HG02870 (cell line): ENCODE results near the gene TFIP11.

Source experiments
- ATAC-seq: cut with Tn5 transposase; IDR thresholded peaks from one replicate; pipeline ENCODE4 v1.9.1; 2021; ENCODE audit warnings: mild to moderate bottlenecking, moderate library complexity; ENCODE audit not compliant: unreplicated experiment

TFIP11 gene

DNA sequence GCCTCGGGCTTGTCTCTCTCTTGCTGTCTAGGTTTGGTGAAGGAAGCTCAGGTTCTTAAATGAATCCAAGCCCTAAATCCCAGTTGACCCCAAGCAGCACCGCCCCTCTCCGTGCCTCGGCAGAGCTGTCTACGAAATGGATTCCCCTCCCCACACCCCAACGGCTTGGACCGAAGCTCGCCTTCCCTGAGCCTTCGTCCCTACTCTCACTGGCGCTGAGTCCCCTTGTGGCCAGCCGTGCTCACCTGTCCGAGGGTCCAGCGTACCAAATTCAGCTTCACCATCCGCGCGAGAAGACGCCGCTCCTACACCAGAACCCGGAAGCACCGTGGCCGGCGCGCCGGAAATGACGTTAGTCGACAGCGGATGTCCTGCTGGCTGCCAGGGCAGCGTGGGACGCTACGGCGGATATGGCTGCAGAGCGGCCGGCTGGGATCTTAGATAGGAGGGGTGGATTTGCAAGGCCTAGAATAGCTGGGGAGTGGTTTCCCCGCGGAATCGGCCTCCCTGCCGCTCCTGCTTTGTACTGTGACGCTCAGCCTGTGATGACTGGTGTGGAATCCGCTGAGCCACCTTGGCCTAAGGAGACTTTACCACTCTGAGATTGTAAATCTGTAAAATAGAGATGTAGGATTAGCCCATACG, at the start of gene TFIP11:
TSS of gene TFIP11 (minus strand) at position 325 of the 645 bp plus-strand sequence. CDS start 2,201 bp downstream, outside the sequence.
- peak; percentile 89 for ATAC-seq

DNA sequence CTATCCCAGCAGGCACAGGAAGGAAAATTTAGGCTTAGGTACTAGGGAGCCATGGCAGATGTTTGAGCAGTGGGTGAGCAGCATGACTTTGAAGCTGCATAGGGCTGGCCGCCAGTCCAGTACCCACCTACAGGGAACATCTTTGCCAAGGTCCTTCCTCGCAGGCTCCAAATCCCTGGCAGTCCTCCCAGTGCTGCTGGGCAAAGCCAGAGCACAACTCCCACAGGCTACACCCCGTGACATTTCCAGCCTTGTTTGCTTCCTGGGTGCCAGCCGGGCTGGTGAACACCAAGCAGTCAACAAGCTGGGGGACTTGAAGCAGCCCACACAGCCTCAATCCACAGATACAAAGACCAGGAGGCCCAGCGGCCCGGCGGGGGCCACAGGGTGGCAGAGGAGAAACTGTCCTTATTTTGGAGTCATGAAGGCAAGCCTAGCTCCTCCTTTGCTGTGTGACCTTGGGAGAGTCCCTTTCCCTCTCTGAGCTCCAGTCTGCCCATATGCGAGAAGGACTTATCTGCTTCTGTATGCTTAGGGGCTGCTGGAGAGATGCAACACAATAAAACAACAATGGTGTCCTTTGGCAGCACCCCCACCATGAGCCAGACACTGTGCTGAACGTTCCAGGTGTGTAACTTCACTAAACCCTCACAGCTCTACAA, 49.6 kb upstream of the TFIP11 start:
- ATAC-seq: no peak

DNA sequence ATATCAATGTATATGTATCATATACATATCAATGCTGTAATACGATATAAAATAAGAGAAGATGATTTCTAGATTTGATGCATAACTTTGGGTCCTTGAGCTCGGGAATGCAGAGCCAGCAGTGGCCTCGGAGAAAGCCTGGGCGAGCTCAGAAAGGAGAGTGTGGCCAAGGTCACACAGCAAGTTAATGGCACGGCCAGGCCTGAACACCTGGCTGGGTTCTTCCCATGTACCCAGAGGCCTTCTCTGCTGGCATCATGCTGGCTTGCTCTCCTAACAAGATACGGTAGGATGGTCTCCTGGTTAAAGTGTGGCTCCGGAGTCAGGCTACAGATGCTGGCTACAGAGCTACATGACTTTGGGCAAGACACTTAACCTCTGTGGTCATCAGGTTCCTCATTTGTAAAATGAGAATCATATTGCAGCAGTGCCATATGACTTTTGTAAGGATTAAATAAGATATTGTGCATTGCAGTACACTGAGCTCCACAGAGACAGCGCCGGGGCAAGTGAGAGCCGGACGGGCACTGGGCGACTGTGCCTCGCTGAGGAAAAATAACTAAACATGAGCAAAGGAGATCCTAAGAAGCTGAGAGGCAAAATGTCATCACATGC, 47.8 kb upstream of the TFIP11 start:
- no peak for ATAC-seq

DNA sequence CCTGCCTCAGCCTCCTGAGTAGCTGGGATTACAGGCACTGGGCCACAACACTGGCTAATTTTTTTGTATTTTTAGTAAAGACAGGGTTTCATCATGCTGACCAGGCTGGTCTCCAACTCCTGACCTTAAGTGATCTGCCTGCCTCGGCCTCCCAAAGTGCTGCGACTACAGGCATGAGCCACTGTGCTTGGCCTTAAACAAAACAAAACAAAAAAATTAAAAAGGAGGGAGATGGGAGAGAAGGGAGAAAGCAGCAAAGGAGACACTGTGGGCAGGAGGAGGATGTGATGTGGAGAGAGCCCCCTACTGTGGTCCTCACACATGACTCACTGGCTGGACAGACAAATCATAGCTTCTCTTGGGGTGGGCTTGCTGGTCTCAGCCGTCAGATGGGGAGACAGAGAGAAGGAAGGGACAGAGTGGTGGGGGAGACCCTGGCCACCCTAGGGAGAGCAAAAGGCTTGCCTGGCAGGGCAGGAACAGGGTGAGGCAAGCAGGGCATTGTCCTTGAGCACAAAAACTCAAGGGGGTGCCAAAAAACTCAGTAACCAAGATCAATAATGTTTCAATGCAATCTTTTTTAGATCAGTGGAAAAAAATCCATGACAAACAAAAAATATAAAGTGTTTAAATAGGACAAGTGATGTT, 46.1 kb upstream of the TFIP11 start:
- ATAC-seq: no peak

DNA sequence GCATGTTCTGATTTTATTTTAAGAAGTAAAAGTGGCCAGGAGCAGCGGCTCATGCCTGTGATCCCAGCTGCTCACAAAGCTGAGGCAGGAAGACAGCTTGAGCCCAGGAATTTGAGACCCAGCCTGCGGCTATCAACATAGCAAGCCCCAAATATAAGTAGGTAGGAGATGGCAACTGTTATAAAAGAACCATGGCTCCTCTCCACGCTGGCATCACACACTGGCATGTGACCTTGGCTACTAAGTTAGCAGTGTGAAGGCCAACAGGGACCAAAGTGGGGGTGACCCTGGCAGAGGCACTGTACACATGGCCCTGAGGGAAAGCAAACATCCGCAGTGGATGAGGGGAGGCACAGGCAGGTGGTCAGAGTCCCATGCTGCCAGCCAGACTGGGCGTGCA, 44.6 kb upstream of the TFIP11 start:
- no peak for ATAC-seq

DNA sequence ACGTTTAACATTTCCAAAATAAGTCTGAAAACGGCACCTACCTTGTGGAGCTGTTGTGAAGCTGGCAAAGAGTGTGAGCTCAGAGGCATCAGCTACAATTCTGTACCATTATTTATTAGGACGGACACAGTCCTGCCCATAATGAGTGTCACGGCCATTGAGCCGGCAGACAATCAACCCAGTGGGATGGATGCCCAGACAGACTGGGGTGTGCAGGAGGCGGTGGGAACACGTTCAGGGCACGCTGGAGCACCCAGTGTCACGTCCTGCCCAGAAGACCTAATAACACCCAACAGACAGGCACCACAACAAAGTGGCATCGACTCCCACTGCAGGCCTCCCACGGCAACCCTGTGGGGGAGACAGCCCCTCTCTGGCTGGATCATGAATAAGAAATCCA, 43.2 kb upstream of the TFIP11 start:
- ATAC-seq: no peak

DNA sequence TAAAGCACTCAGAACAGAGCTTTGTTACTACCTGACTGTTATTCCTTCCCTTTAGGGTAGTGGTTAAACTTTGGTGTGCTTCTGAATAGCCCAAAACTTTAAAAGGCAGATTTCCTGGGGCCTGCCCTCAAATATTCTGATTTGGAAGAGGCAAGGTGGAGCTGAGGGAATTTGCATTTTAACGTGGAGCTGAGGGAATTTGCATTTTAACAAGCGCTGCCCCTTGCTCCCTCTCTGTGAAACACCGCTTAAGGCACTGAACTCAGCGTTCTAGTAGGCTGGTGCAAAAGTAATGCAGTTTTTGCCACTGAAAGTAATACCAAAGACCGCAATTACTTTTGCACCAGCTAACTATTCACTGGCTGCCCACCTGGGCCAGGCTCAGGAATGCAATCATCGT, 42.7 kb upstream of the TFIP11 start:
- ATAC-seq: no peak

DNA sequence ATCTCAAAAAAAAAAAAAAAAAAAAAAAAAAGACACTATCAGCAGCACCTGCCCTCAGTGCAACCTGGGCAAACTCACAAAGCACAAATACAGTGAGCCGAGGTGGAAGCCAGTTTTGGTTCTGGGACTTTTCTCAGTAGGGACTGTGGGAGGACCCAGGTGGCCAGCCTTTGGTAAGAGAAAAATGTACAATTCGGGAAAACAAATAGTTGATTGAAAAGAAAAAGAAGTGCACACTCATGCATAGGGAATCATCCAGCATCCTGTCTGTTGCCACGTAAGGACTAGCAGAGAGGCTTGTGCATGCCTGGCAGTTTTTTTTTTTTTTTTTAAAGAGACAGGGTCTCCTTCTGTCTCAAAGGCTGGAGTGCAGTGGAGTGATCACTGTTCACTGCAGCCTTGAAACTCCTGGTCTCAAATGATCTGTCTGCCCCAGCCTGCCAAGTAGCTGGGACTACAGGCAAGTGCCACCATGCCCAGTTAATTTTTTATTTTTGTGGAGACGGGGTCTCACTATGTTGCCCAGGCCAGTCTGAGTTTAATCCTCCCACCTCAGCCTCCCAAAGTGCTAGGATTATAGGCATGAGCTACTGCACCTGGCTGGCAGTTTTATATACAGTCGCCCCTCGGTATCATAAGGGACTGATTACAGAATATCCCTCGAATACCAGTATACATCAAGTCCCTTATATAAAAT, 40.9 kb upstream of the TFIP11 start:
- ATAC-seq: no peak

DNA sequence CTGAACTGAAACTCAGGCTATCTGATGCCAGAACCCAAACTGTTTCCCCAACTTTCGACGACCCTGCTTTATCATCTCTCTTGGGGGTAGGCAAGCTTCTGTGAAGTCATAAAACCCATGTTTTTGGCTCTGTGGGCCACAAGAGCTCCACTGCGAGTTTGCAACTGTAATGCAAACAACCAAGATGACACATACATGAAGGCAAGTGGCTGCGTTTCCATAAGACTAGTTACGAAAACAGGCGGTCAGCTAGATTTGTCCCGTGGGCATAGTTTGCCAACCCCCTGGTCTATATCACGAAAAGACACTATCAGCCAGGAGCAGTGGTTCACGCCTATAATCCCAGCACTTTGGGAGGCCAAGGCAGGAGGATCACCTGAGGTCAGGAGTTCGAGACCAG, 40.2 kb upstream of the TFIP11 start:
- ATAC-seq: no peak

DNA sequence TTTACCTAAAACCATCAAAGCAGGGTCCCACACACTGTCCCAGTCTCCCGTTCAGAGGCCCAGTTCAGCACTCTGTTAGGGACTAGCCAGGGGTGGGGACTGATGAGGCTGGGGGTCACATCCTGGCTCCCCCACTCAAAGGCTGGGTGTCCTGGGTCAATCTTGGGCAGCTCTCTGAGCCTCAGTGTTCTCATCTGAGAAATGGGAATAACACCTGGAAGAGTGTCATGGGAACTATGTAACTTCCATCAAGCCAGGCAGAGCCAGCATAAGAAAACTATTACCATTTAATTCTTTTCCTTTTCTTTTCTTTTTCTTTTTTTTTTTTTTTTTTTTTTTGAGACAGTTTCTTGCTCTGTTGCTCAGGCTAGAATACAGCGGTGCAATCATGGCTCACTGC, 39.3 kb upstream of the TFIP11 start:
- no peak for ATAC-seq

DNA sequence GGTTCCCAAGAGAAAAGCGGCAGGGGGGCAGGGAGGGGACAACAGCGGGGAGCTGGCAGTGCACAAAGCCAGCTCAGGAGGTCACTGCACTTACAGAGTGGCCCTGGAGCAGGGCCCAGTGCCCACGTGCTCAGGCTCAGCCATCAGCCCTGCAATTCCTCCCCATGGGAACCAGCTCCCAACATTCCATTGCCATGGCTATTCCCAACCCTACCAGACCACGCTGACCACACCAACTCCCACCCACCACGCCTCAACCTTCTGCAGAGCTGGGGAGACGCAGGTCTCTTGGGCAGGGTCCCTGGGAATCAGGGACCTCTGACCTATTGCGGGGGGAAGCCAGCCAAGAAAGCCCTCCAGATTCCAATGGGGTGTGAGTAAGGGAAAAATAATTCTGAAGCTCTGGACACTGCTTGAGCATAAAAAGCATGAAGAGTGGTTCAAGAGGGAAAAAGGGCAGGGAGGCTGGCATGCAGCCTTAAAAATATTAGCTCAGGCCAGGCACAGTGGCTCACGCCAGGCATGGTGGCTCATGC, 38.3 kb upstream of the TFIP11 start:
- ATAC-seq: no peak

DNA sequence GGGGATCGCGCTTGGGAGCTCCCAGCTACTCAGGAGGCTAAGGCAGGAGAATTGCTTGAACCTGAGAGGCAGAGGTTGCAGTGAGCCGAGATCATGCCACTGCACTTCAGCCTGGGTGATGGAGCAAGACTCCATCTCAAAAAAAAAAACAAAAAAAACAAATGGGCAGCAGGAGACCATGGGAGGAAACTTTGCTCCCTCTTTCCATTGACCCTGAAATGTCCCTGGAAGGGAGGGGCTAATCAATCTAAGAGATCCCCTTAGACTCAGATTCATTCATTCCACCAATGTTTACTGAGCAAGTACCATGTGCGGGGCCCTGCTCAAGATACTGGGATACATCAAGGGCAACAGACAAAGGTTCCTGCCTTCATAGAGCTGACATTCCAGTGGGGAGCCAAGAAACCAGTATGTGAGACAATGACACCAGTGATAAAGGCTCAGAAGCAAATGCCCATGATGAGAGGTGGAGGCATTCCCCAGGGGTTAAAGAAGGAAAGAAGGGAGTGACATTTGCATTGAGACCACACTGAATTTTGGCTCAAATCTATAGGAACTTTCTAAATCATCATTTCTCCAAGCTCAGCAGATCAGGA, 37.7 kb upstream of the TFIP11 start:
- no peak for ATAC-seq

DNA sequence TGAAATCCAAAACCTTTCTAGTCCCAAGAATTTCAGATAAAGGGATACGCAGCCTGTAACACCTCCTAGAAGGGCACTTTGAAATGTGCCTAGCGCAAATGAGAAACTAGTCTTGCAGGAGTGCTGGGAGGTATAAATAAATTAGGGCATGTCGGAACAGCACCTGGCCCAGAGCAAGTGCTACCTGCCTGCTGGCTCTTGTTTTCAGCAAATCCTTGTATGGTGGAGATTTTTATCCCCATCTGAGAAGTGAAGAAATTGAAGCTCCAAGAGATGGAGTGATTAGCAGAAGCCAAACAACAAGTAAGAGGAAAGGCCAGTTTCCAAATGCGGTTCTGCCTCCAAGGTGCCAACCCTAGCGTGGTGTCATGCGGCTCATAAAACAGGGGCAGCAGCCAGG, 36.7 kb upstream of the TFIP11 start:
- ATAC-seq: no peak

DNA sequence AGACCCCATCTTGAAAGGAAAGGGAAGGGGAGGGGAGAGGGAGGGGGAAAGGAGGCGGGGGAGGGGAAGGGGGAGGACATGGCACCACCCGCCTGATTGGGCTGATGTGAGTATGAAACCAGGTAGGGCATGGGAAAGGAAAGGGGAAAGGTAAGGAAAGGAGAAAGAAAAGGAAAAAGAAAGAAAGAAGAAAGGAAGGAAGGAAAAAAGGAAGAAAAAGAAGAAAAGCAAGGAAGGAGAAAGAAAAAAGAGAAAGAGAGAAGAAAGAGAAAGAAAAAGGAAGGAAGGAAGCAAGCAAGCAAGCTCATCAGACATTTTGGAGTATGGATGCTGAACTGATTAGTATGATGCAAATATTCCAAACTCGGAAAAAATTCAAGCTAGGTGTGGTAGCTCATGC, 36.0 kb upstream of the TFIP11 start:
- no peak for ATAC-seq

DNA sequence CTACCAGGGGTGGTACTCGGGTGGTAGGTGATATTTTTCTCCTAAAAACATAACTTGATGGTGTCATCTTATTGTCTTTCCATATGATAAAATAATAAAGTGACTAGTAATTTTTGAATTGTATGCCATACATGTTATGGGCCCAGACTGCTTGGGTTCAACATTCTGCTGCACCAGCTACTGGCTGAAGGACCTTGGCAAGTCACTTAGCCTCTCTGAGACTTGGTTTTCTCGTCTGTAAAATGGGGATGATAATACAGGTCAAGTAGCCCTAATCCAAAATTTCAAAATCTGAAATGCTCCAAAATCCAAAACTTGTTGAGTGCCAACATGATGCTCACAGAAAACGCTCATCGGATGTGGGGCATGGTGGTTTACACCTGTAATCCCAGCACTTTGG, 35.6 kb upstream of the TFIP11 start:
- no peak for ATAC-seq

DNA sequence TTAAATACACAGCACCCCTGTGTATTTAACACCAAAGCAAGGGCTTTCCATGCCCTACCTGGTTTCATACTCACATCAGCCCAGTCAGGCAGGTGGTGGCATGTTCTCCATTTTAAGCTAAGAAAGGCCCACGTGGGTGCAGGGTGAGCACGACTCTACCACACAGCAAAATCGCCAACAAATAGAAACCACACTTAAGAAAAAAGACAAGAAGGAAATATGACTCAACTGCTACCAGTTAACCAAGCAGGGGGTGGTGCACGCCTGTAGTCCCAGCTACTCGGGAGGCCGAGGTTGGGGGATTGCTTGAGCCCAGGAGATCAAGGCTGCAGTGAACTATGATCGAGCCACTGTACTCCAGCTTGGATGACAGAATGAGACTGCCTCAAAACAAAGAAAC, 35.2 kb upstream of the TFIP11 start:
- no peak for ATAC-seq

DNA sequence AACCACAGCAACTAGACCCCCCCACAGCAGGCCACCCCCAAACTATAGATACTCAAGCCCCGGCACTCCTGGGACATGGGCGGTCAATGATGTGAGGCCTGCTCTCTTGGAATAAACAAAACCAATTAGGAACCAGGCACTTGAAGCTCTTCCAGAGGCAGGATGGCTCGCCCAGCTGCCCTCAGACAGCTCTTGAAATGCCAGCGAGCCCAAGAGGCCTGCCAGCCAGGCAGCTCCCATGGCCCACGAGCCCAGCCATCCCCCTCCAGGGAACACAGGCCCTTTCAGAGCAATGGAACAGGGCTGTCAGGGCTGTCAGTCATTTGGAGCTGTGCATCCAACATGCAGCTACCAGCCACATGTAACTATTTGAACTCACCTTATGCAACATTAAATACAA, 34.0 kb upstream of the TFIP11 start:
- no peak for ATAC-seq

DNA sequence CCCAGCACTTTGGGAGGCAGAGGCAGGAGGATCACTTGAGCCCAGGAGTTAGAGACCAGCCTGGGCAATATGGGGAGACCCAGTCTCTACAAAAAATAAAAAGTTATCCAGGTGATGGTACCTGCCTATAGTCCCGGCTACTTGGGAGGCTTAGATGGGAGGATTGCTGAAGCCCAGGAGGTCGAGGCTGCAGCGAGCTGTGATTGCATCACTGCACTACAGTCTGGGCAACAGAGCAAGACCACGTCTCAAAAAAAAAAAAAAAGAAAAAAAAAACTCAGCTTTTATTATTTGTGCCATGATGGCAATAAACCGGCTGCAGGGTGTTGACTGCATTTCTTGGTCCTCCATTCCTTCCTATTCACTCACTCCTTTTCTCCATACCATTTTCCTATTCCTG, 33.6 kb upstream of the TFIP11 start:
- ATAC-seq: no peak

DNA sequence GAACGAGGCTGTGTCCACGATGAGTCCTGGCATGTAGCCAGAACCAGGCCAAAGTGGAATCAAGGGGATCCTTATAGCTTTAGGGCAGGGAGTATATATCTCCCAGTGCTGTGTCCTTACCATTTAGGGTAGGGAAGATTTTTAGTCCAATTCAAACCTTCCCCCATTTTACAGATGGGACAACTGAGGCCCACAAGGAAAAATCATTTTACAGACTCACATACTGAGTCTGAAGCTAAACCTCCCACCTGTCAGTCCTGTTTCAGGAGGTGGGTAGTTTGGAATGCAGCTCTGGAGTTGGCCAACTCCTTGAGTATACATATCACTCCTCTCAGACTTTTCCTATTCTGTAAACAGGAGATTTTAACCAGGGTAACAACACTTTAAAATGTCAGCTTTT, 33.1 kb upstream of the TFIP11 start:
- ATAC-seq: no peak

DNA sequence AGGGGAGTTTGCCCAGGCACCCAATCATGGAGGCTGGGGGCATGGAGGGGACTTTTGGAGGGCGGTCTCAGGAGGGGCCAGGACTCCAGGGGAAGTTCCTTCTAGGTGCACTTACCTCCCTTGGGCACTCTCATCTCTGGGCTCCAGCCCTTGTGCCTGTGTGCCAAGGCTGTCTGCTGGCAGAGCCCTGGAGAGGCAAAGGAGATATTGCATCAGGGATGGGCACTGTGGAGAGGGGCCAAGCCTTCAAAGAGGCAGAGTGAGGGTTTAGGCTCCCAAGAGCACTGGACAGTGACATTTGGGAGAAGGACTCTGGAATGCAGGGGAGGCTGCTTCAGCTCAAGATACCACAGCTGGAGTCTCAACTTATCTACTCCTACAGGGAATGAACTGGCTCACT, 32.2 kb upstream of the TFIP11 start:
- no peak for ATAC-seq

DNA sequence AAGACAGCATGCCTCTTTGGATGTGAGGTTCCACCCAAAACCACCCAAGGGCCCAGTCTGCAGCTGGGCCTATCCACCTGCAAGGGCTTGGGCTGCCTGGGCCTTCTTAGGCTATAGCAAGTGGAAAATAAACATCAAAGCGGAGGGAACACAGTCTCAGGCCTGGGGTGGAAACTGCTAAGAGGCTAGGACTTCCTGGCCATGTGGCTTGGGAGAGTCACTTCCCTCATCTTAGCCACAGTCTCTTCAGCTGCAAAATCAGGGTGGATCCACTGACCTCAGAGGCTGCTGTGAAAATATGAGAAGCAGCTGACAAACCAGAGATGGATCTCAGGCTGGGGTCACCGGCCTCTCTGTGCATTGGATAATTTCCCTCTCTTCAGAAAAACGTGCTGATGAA, 30.6 kb upstream of the TFIP11 start:
- no peak for ATAC-seq
